RCC 7860 (cell line): ENCODE data around the gene NR2F1.

Source experiments
- DNase-seq: peaks from one replicate; pipeline ENCODE4 v3.0.0-alpha.2; 2015; ENCODE audit warnings: low spot score
- FAIRE-seq: peaks from 2 replicates; lab custom pipeline; 2012; peaks lifted over from hg19 to GRCh38; lab: Jason Lieb, UNC

Gene NR2F1

DNA sequence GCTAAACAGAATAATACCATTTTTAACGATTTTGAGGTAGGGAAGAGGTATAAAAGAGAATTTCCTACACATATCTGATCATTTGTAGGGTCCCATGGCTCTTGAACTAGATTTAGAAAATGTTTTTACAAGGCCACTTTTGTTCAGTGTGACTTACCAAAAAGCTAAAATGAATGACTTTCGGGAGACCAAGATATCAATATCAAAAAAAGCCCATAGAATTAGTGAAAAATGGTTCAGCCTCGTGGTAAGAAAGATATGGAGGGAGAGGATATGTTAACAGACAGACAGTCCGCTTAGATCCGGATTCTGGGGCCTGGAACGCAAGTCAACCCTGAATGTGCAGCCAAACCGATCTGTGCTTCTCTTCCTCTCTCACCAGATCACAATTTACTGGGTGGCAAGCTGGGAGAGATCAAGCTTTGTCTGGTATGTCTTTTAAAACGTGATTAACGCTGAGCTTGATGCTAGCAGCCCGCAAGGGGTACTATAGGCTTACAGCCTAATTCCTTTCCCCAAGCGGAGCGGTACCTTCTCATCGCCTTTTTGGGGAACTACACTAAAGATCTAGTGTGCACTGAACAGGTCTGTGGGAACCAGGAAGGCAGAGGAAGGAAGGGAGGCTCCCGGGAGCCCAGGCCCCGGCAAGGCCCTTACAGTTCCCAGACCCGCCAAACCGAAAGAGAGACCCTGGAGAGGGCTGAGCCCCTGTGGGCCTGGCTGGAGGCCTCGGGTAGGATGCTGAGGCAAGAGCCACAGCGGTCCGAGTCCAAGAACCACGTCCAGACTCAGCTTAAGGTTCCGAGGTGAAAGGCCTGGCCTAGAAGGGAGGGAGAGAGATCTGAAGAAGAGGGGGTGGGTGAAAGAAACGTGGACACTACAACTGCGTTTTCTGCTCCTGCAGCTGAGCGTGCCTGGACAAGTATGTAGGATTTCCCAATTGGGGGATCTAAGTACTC is 4.9 kb upstream of the NR2F1 start:
- no peak for DNase-seq
- no peak for FAIRE-seq

DNA sequence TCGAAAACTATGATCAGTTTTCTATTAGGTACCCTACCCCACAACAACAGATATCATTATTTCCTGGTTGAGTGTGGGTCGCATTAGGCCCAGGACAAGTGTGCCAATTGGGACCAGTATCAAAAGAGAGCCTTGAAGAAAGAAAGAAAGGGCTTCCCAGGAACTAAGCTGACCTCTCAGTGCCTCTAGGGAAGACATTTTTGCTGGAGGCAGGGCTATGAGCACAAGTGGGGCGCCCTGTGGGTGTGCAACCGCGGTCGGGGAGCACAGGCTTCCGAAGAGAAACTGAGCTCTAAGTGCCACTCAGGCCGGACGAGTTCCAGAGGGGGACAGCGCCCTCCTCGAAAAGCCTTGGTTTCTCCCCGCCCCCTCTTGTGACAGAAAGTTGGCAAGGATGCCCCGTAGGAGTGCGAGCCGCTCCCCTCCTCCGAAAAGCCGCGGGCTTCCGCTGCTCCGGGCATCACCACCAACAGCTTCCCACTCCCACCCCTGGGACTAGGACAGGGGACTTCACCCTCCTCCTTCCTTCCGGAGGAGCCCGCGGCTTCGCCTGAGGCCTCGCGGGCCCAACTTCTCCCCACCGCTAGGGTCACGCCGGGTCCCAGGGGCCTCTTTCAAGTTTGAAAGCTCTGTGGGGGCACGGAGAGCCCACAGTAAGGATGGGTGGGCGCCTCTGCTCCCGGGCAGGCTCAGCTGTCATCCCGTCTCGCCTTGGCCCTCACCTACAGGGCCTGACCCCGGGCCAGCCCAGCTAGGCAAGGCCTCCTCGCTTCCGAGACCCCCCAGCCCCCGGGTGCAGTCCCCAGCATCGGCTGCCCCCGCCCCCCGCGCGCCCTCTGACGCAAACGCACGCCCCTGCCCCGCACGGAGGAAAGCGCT is 4.0 kb upstream of the NR2F1 start:
- FAIRE-seq: no peak
- DNase-seq: no peak

- FAIRE-seq (no peak), DNase-seq (no peak)
Measured at GRCh38 chr5:93579692-93580062, 3.3 kb upstream of the NR2F1 start.

GRCh38 chr5:93580063-93580926 is 2.7 kb upstream of the NR2F1 start:
- FAIRE-seq: no peak
- no peak for DNase-seq

DNA sequence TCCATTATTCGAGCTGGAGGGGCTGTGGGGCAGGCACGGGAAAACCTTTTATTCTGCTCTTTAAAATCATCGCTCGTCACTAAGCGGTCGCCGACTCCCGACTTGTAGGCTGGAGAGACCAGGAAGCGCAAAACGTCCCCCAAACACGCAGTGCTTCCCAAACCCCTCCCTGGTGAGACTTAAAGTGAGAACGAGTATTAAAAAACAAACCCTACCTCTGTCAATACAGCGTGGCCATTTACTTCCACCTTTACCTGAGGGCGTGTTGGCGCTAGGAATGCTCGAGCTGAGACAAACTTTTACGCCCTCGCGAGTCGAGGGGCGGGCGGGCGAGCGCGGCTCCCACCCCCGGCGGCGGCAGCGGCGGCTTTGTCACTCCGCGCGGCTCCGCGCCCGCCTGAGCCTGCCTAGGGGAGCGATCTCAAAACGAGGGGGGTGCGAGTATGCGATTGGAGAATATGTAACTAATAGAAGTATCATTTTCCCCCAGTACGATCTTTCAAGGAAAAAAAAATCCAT is 2.0 kb upstream of the NR2F1 start, which contains the start of gene NR2F1-AS1:
NR2F1-AS1 (minus strand) TSS at position 293 of the 519 bp plus-strand sequence.
- DNase-seq (no peak), FAIRE-seq (no peak)

DNA sequence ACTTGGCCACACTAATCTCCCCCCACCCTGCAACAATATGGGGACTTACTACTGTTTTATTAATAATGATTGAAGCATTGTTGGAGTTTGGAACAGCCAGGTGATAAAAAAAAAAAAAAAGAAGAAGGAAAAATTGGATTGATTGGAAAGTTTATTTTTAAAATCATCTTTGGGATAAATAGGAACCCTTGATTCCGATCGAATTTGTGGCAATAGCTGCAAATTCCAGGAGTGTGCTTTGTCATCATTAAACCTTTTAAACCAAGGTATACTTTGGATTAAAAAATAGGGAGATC is 907 bp upstream of the NR2F1 start:
- no peak for FAIRE-seq
- DNase-seq: no peak

GRCh38 chr5:93583439-93583767 is 381 bp downstream of the NR2F1 start:
- FAIRE-seq: no peak
- no peak for DNase-seq

GRCh38 chr5:93583768-93584595 is 960 bp downstream of the NR2F1 start:
- FAIRE-seq: no peak
- DNase-seq: peak; percentile 9

DNA sequence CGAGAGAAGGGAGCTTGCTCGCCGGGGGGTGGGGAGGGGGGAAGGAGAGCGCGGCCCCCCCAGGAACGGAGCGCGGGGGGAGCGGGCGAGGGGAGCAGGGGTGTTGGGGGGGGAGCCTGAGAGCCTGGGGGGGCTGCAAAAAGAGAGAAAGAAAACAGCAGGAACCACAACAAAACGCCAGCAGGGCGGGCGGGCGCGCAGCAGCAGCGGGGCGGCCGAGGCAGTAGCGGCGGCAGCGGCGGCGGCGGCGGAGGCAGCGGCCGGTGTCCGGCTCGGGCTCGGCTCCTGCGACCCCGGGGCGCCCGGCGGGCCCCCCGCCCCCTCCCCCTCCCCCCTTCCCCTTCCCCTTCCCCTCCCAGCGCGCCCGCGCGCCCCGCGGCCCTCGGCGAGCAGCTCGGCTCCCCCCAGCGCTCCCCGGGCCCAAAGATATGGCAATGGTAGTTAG is 1.6 kb downstream of the NR2F1 start:
- DNase-seq: no peak
- no peak for FAIRE-seq

DNA sequence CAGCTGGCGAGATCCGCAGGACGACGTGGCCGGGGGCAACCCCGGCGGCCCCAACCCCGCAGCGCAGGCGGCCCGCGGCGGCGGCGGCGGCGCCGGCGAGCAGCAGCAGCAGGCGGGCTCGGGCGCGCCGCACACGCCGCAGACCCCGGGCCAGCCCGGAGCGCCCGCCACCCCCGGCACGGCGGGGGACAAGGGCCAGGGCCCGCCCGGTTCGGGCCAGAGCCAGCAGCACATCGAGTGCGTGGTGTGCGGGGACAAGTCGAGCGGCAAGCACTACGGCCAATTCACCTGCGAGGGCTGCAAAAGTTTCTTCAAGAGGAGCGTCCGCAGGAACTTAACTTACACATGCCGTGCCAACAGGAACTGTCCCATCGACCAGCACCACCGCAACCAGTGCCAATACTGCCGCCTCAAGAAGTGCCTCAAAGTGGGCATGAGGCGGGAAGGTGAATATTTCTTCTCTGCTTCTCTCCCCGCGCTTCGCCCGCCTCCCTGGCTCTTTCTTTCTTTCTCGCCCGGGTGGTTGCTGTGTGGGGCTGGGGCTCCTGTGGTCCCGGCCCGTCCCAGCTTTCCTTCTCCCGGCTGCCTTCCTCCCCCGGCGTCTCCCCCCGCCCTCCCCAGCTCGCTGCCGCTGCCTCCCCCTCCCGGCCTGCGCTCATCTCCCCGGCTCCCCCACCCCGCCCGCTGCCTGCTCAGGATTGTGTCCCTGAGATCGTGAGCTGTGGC is 2.2 kb downstream of the NR2F1 start:
- FAIRE-seq (no peak), DNase-seq (no peak)

DNA sequence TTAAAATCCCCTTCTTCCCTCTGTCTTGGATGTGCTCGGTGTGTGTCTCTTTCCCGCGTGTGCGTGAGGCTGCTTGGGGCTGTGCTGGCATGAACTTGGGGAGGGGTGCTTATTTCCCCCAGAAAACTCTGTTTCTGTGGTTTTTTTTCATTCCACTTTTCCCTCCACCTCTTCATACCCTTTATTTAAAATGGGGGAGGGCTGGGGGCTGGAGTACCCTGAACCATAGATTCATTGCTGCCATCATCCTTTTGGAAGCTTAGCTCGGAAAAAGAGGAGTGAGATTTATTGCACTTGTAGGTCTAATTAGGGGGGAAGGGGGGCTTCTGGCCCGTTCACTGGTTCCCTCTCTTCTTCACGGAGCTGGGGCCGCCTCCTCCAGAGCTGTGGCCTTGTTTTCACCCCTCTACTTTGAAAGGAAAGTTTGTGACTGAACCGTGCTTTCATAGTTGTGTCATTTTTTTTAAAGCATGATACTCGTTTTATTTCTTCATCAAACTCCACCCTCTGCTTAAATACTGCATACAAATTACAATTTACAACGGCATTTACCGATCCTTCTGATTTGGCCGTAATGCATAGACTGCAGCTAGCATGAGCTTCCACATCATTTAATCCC is 2.9 kb downstream of the NR2F1 start:
- FAIRE-seq: no peak

DNA sequence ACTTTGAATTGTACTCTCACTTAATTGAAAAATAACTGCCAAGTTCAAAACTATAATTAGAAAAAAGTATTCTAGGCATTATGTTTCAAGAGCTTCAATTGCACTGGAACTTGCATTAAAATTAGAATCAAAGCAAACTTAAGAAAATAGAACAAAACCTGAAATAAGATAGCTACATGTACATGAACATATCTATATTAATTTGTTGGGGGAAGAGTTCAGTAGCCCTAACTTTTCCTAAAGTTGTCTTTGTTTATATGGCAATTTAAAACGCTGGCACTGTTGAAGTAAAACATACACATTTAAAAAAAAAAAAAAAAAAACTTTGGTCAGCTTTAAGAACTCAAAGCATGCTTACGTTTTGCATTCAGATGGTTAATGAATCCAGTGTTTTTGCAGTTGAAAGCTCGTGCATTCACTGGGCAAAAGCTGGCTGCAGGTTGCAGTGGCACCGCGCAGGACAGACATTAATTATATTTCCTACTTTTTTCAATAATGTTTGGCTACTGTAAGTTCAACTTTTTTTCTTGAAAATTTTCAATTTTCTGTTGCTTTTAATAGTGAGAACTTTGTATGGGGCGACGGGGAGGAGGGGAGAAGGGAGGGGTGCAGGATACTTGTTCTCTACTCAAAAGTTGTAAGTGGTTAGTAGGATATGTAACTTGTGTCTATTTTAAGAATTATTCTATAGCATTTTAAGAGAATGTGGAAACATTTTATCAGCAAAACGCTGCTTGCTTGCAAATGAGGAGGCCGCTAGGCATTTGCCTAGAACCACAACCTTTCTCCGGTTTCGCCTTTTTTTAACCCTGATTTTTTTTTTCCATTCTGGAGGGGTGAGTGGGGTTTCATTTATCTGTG is 3.9 kb downstream of the NR2F1 start:
- DNase-seq: no peak
- no peak for FAIRE-seq

More for the DNA sequence above, 2.9 kb downstream of the NR2F1 start:
- DNase-seq: no peak

GRCh38 chr5:93587597-93588351 is 4.8 kb downstream of the NR2F1 start:
- FAIRE-seq: no peak
- DNase-seq: no peak

- FAIRE-seq (no peak), DNase-seq (no peak)
Measured at GRCh38 chr5:93588352-93589151, 5.5 kb downstream of the NR2F1 start.

DNA sequence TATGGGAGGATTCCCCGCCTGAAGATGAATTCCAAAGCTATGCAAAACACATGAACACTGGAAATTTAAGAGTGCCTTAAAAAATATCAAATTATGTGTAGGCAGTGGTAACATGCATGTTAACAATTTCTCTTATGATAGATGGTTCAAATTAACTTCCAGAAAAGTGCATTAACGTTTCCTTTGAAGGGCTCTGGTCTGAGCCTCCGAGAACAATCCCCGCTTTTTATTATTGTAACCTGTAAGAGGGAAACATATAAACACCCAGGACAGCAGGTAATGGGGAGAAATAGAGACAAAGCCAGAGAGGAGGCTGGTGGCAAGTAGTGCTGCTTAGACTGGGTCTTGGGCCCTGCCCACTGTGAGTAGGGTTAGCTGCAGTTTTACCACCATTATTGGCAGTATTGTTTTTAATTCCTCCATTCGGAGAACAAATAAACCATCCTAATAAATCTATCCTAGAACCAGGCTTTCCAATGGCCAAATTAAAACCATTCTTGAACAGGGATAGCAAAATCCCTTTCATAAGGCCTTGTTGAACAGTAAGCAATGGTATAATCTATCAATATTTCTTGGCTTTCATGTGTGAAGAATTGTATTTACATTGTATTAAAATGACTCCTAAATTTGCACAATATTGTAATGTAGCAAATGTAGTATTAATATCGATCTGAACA is 6.3 kb downstream of the NR2F1 start:
- FAIRE-seq (no peak), DNase-seq (no peak)

- DNase-seq (no peak), FAIRE-seq (no peak)
Measured at GRCh38 chr5:93589829-93590215, 6.8 kb downstream of the NR2F1 start.
